OCI-LY7 (cell line): Measurements from ENCODE around the gene ARHGAP28. TPM values are rescaled to one million over a fixed set of nuclear protein-coding genes. Genes with fewer than 3 reads are reported as not detected.
"Not testable (repeated sequence)": the region's sequence is repeated elsewhere in the genome, so short reads cannot be mapped to it uniquely, and the experiment has no call there.

Source experiments
- BruUV-seq: library from RNA; stranded (reverse); fragments of 400-500 nt; replicated peaks from 2 replicates; lab custom pipeline; 2021; lab: Mats Ljungman, UMichigan
- CTCF ChIA-PET: fragments of 300-600 bp; sonication (Branson Sonifier 250); formaldehyde crosslinking; loops from one replicate; lab custom pipeline; 2022; ENCODE audit warnings: antibody characterized with exemption; ENCODE audit not compliant: unreplicated experiment; lab: Charles Lee
- POLR2A ChIA-PET: fragments of 300-600 bp; sonication (Branson Sonifier 250); formaldehyde crosslinking; loops from one replicate; lab custom pipeline; 2022; ENCODE audit warnings: antibody characterized with exemption; lab: Charles Lee
- DNase-seq: peaks from one replicate; pipeline ENCODE4 v3.0.0-alpha.2; 2015; ENCODE audit warnings: low spot score
- H2AFZ ChIP-seq: fragments of 200-600 bp; sonication (generic), shearing (Covaris generic); 2 replicates; pipeline ENCODE4 v1.6.1; 2014; ENCODE audit warnings: mild to moderate bottlenecking, antibody characterized with exemption, low read length, moderate library complexity
- H3K27ac ChIP-seq: fragments of 200-600 bp; sonication (generic); 2 replicates; pipeline ENCODE4 v1.5.1; 2014; ENCODE audit warnings: mixed run types, low read depth, mild to moderate bottlenecking, moderate library complexity, low read length, inconsistent platforms; ENCODE audit not compliant: poor library complexity, severe bottlenecking
- H3K36me3 ChIP-seq: fragments of 200-600 bp; sonication (generic); 2 replicates; pipeline ENCODE4 v1.6.1; 2014; ENCODE audit warnings: mild to moderate bottlenecking, antibody characterized with exemption, low read length, moderate library complexity, mixed read lengths; ENCODE audit not compliant: insufficient read depth
- H3K4me1 ChIP-seq: fragments of 200-600 bp; sonication (generic); 2 replicates; pipeline ENCODE4 v1.5.1; 2014; ENCODE audit warnings: mild to moderate bottlenecking, low read length; ENCODE audit not compliant: insufficient read depth, poor library complexity, severe bottlenecking
- H3K4me2 ChIP-seq: fragments of 200-600 bp; sonication (generic); 2 replicates; pipeline ENCODE4 v1.6.1; 2014; ENCODE audit warnings: mild to moderate bottlenecking, low read length
- H3K4me3 ChIP-seq: fragments of 200-600 bp; sonication (generic); 2 replicates; pipeline ENCODE4 v1.5.1; 2014; ENCODE audit warnings: mild to moderate bottlenecking, low read depth, low read length; ENCODE audit not compliant: poor library complexity, severe bottlenecking
- H3K79me2 ChIP-seq: fragments of 200-600 bp; sonication (generic); 2 replicates; pipeline ENCODE4 v1.6.1; 2016; ENCODE audit warnings: low read depth, mild to moderate bottlenecking, low read length, moderate library complexity, mixed read lengths; ENCODE audit not compliant: insufficient read depth
- H3K9me2 ChIP-seq: fragments of 200-600 bp; sonication (generic); 2 replicates; pipeline ENCODE4 v1.6.1; 2016; ENCODE audit warnings: mild to moderate bottlenecking, low read length, mixed read lengths; ENCODE audit not compliant: insufficient read depth
- H3K9me3 ChIP-seq: fragments of 200-600 bp; sonication (generic); 2 replicates; pipeline ENCODE4 v1.6.1; 2014; ENCODE audit warnings: mild to moderate bottlenecking, mixed run types, low read length, mixed read lengths
- H4K20me1 ChIP-seq: fragments of 200-600 bp; sonication (generic); 2 replicates; pipeline ENCODE4 v1.6.1; 2014; ENCODE audit warnings: mild to moderate bottlenecking, antibody characterized with exemption, low read length, moderate library complexity, mixed read lengths; ENCODE audit not compliant: insufficient read depth
- CTCF ChIP-seq: fragments of 200-600 bp; sonication (generic); conservative IDR thresholded peaks from 2 replicates; pipeline ENCODE4 v1.5.1; 2014; ENCODE audit warnings: mild to moderate bottlenecking, antibody characterized with exemption, low read length, moderate library complexity, mixed read lengths
- EZH2phosphoT487 ChIP-seq: fragments of 200-600 bp; sonication (generic); IDR thresholded peaks from 2 replicates; pipeline ENCODE4 v1.6.1; 2018; ENCODE audit warnings: low read depth, borderline replicate concordance, mild to moderate bottlenecking, mixed run types, antibody characterized with exemption, low read length, moderate library complexity, mixed read lengths
- intact Hi-C: fragments of 100-400 bp; cut with micrococcal nuclease; formaldehyde crosslinking; loops from one replicate; pipeline ENCODE4 v1.10.0; 2022; ENCODE audit not compliant: unreplicated experiment
- total RNA-seq, 2 experiments: library from RNA; depleted of rRNA in 1 of 2; stranded (reverse); fragments of >200 nt in 1 of 2; shearing (Covaris generic) in 1 of 2; gene quantifications; 2 replicates each; pipeline ENCODE4 v1.2.3, GENCODE V29; 2014 to 2022

Gene ARHGAP28
- total RNA-seq, 2 experiments from 2014 or later = not detected

- CTCF ChIA-PET = no interaction called here
- no peak overlapping the region for H3K27ac ChIP-seq
- TF ChIP-seq CTCF (no peak), EZH2phosphoT487 (no peak)
- no peak overlapping the region for H2AFZ ChIP-seq
- intact Hi-C loops = no loop called here
- no peaks in the 10 kb centered on the region for H4K20me1 ChIP-seq
- H3K4me2 ChIP-seq = no peak overlapping the region
- H3K36me3 ChIP-seq = no peaks in the 10 kb centered on the region
- DNase-seq = no peak
- no peaks in the 10 kb centered on the region for H3K9me3 ChIP-seq
- no peak overlapping the region for H3K4me3 ChIP-seq
- H3K9me2 ChIP-seq = no peaks in the 10 kb centered on the region
- POLR2A ChIA-PET = no interaction called here
- H3K4me1 ChIP-seq = no peaks in the 10 kb centered on the region
- H3K79me2 ChIP-seq = no peaks in the 10 kb centered on the region
- no TSS peak for BruUV-seq
Measured at GRCh38 chr18:6798896-6799295, 69.4 kb downstream of the ARHGAP28 start.

DNA sequence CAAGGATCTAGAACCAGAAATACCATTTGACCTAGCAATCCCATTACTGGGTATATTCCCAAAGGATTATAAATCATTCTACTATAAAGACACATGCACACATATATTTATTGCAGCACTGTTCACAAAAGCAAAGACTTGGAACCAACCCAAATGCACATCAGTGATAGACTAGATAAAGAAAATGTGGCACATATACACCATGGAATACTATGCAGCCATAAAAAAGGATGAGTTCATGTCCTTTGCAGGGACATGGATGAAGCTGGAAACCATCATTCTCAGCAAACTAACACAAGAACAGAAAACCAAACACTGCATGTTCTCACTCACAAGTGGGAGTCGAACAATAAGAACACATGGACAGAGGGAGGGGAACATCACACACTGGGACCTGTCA is 70.8 kb downstream of the ARHGAP28 start:
- POLR2A ChIA-PET, H3K4me3 ChIP-seq, H3K27ac ChIP-seq, H4K20me1 ChIP-seq, H3K79me2 ChIP-seq, H3K4me2 ChIP-seq, BruUV-seq, intact Hi-C loops, CTCF ChIA-PET, H3K4me1 ChIP-seq, DNase-seq, H3K36me3 ChIP-seq, H3K9me3 ChIP-seq, H2AFZ ChIP-seq, H3K9me2 ChIP-seq: not testable (repeated sequence)

GRCh38 chr18:6807515-6808257 is 78.2 kb downstream of the ARHGAP28 start:
- Histone ChIP-seq H2AFZ (no peak overlapping the region), H3K79me2 (no peaks in the 10 kb centered on the region), H3K36me3 (no peaks in the 10 kb centered on the region), H3K4me2 (no peak overlapping the region), H3K4me3 (no peak overlapping the region), H3K27ac (no peak overlapping the region), H3K4me1 (no peaks in the 10 kb centered on the region), H4K20me1 (no peaks in the 10 kb centered on the region), H3K9me2 (no peaks in the 10 kb centered on the region), H3K9me3 (no peaks in the 10 kb centered on the region)
- no peak for DNase-seq
- CTCF ChIA-PET = no interaction called here
- TF ChIP-seq CTCF = no peak
- POLR2A ChIA-PET = no interaction called here
- no TSS peak for BruUV-seq
- intact Hi-C loops = no loop called here
